K562 (cell line): ENCODE measurements around the gene MPIG6B. TPM values are rescaled to one million over a fixed set of nuclear protein-coding genes. Genes with fewer than 3 reads are reported as not detected.

Experiments used
- BACH1 ChIP-seq: fragments of 200-800 bp; sonication (Bioruptor generic); IDR thresholded peaks from 2 replicates; pipeline ENCODE4 v1.6.1; 2016; ENCODE audit warnings: missing genetic modification characterization, missing compliant biosample characterization
- CBX1 ChIP-seq: sonication (generic); IDR thresholded peaks from 2 replicates; pipeline ENCODE4 v1.6.1; 2016; ENCODE audit warnings: antibody characterized with exemption, low read depth, mild to moderate bottlenecking
- CEBPB ChIP-seq: fragments of 450-650 bp; IDR thresholded peaks from 2 replicates; pipeline ENCODE4 v1.6.1; 2016; ENCODE audit warnings: missing genetic modification characterization, missing compliant biosample characterization
- EP400 ChIP-seq: fragments of 450-650 bp; IDR thresholded peaks from 2 replicates; pipeline ENCODE4 v1.6.1; 2017; ENCODE audit warnings: antibody characterized with exemption, mild to moderate bottlenecking, moderate library complexity
- FOXA3 ChIP-seq, 2 experiments: fragments of 450-650 bp in 1 of 2; sonication (generic) in 1 of 2; formaldehyde crosslinking; IDR thresholded peaks in 1 of 2; conservative IDR thresholded peaks in 1 of 2; 2 replicates each; pipeline versions ENCODE4 v1.4.0 to v1.8.0; 2020 to 2022; ENCODE audit warnings: mild to moderate bottlenecking in 2 of 2, missing genetic modification reagents in 1 of 2
- GABPA ChIP-seq: fragments of 200-800 bp; sonication (Bioruptor generic); conservative IDR thresholded peaks from 2 replicates; pipeline ENCODE4 v1.6.1; 2016; ENCODE audit warnings: low read depth, missing genetic modification characterization, missing compliant biosample characterization
- HLTF ChIP-seq: fragments of 450-650 bp; IDR thresholded peaks from 2 replicates; pipeline ENCODE4 v1.6.1; 2016
- IFI16 ChIP-seq: fragments of 250-450 bp; sonication (Bioruptor Pico); IDR thresholded peaks from 2 replicates; pipeline ENCODE4 v2.1.2; 2022; ENCODE audit warnings: mild to moderate bottlenecking, inconsistent platforms
- MAFF ChIP-seq: IDR thresholded peaks from 2 replicates; pipeline ENCODE4 v1.6.1; 2012; ENCODE audit warnings: low read length, improper control_type of control experiment
- MEIS2 ChIP-seq: fragments of 450-650 bp; IDR thresholded peaks from 2 replicates; pipeline ENCODE4 v1.6.1; 2014; ENCODE audit warnings: mild to moderate bottlenecking; ENCODE audit not compliant: partially characterized antibody
- RHOXF2B ChIP-seq: fragments of 250-450 bp; sonication (Bioruptor Pico); conservative IDR thresholded peaks from 2 replicates; pipeline ENCODE4 v1.5.1; 2021
- SIX5 ChIP-seq, 2 experiments: IDR thresholded peaks; 2 replicates each; pipeline ENCODE4 v1.6.1; 2011; ENCODE audit warnings: low read length in 2 of 2, borderline replicate concordance in 1 of 2, low read depth in 1 of 2, mild to moderate bottlenecking in 1 of 2, moderate library complexity in 1 of 2; ENCODE audit not compliant: insufficient read depth in 1 of 2
- ZBED1 ChIP-seq: IDR thresholded peaks from 2 replicates; pipeline ENCODE4 v1.6.1; 2014
- ZBTB8A ChIP-seq: fragments of 450-650 bp; IDR thresholded peaks from 2 replicates; pipeline ENCODE4 v1.6.1; 2018; ENCODE audit warnings: mild to moderate bottlenecking, moderate library complexity; ENCODE audit not compliant: partially characterized antibody
- ZNF24 ChIP-seq: fragments of 450-650 bp; IDR thresholded peaks from 2 replicates; pipeline ENCODE4 v1.6.1; 2016
- ZNF384 ChIP-seq: IDR thresholded peaks from 2 replicates; pipeline ENCODE4 v1.6.1; 2012; ENCODE audit warnings: low read depth, low read length, improper control_type of control experiment
- ZNF77 ChIP-seq: fragments of 250-450 bp; sonication (Bioruptor Pico); IDR thresholded peaks from 2 replicates; pipeline ENCODE4 v1.5.0; 2020
- polyA plus RNA-seq, 8 experiments: library from polyadenylated mRNA; depleted of rRNA in 4 of 8; stranded (reverse) in 5 of 8; unstranded in 3 of 8; fragments of >200 nt; fragmentation: Nextera tagmentation in 2 of 8; fragmentation: Illumina TruSeq in 1 of 8; extraction: Ambion mirVana in 2 of 8; extraction: Trizol in 1 of 8; gene quantifications; 2 replicates each; pipeline versions ENCODE4 v1.2.1 to v1.2.3, GENCODE V29; 2011 to 2014; ENCODE audit warnings: inconsistent platforms in 1 of 8, missing spikeins in 1 of 8
- total RNA-seq, 7 experiments: library from RNA; depleted of rRNA in 6 of 7; stranded (reverse); fragments of >200 nt in 6 of 7; fragmentation: Illumina TruSeq in 2 of 7; extraction: Trizol in 2 of 7; gene quantifications; 2 replicates each; pipeline versions ENCODE4 v1.2.1 to v1.2.3, GENCODE V29; 2011 to 2021; ENCODE audit warnings: low replicate concordance in 1 of 7
- TF ChIP-seq, protein P1 (sequence below): sonication (generic); formaldehyde crosslinking; IDR thresholded peaks from 2 replicates; pipeline ENCODE4 v1.8.0; 2023; ENCODE audit warnings: missing genetic modification reagents, mild to moderate bottlenecking, borderline replicate concordance
- TF ChIP-seq, protein P2 (sequence below): fragments of 200-800 bp; sonication (Bioruptor generic); IDR thresholded peaks from 2 replicates; pipeline ENCODE4 v1.6.1; 2017; ENCODE audit warnings: missing genetic modification characterization, missing compliant biosample characterization
- TF ChIP-seq, protein P3 (sequence below): fragments of 250-450 bp; sonication (Bioruptor Pico); IDR thresholded peaks from 2 replicates; pipeline ENCODE4 v1.8.0; 2022; ENCODE audit warnings: inconsistent platforms

Gene MPIG6B
- total and polyA plus RNA-seq, 9 of the 15 experiments (the other 6 are each of a cell fraction or from before 2014, with no cell fraction given): 0.11 to 1.2 (median 0.28) TPM; not detected in 1

DNA sequence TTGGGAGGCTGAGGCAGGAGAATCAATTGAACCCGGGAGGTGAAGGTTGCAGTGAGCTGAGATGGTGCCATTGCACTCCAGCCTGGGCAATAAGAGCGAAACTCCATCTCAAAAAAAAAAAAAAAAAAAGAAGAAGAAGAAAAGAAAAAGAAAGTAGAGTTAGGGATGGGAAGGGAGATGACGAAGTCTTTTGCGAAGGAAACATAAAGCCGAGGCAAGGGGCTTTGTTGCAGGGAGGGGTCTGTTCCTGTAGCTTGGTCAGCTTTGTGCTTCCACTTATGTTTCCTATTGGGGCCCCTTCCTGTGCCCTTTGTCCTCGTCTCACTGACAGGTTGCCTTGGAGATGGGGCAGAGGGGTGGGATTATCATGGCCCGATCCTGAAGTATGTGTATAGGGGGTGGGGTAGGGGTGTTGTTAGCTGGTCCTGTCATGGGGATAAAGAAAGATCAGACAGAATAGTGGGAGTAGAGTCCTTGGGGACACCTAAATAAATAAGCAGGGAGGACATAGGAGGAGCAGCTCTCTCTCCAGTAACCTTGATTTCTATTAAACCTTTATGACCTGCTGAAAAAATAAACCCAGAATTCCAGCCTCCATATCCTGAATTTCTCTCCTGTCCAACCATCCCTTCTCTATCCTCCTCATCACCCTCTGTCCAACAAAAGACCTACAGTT lies 14.3 kb downstream of the MPIG6B start (continued):
- TF ChIP-seq, protein P1, sequence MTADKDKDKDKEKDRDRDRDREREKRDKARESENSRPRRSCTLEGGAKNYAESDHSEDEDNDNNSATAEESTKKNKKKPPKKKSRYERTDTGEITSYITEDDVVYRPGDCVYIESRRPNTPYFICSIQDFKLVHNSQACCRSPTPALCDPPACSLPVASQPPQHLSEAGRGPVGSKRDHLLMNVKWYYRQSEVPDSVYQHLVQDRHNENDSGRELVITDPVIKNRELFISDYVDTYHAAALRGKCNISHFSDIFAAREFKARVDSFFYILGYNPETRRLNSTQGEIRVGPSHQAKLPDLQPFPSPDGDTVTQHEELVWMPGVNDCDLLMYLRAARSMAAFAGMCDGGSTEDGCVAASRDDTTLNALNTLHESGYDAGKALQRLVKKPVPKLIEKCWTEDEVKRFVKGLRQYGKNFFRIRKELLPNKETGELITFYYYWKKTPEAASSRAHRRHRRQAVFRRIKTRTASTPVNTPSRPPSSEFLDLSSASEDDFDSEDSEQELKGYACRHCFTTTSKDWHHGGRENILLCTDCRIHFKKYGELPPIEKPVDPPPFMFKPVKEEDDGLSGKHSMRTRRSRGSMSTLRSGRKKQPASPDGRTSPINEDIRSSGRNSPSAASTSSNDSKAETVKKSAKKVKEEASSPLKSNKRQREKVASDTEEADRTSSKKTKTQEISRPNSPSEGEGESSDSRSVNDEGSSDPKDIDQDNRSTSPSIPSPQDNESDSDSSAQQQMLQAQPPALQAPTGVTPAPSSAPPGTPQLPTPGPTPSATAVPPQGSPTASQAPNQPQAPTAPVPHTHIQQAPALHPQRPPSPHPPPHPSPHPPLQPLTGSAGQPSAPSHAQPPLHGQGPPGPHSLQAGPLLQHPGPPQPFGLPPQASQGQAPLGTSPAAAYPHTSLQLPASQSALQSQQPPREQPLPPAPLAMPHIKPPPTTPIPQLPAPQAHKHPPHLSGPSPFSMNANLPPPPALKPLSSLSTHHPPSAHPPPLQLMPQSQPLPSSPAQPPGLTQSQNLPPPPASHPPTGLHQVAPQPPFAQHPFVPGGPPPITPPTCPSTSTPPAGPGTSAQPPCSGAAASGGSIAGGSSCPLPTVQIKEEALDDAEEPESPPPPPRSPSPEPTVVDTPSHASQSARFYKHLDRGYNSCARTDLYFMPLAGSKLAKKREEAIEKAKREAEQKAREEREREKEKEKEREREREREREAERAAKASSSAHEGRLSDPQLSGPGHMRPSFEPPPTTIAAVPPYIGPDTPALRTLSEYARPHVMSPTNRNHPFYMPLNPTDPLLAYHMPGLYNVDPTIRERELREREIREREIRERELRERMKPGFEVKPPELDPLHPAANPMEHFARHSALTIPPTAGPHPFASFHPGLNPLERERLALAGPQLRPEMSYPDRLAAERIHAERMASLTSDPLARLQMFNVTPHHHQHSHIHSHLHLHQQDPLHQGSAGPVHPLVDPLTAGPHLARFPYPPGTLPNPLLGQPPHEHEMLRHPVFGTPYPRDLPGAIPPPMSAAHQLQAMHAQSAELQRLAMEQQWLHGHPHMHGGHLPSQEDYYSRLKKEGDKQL (CRISPR knock-in tag): no peak
- no peak; the same call in 1 of the 2 replicates for TF ChIP-seq ZNF384
- TF ChIP-seq, protein P2, sequence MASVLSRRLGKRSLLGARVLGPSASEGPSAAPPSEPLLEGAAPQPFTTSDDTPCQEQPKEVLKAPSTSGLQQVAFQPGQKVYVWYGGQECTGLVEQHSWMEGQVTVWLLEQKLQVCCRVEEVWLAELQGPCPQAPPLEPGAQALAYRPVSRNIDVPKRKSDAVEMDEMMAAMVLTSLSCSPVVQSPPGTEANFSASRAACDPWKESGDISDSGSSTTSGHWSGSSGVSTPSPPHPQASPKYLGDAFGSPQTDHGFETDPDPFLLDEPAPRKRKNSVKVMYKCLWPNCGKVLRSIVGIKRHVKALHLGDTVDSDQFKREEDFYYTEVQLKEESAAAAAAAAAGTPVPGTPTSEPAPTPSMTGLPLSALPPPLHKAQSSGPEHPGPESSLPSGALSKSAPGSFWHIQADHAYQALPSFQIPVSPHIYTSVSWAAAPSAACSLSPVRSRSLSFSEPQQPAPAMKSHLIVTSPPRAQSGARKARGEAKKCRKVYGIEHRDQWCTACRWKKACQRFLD (CRISPR knock-in tag): no peak
- TF ChIP-seq MEIS2: no peak
- TF ChIP-seq HLTF: peak; percentile 85; the same call in 1 of the 2 replicates
- TF ChIP-seq BACH1 (tag): no peak
- no peak for TF ChIP-seq ZNF77 (CRISPR knock-in tag)
- no peak for TF ChIP-seq ZBTB8A
- TF ChIP-seq MAFF: no peak
- TF ChIP-seq IFI16: no peak
- TF ChIP-seq EP400: no peak
- no peak for TF ChIP-seq CBX1
- no peak for TF ChIP-seq ZBED1
- TF ChIP-seq, protein P3, sequence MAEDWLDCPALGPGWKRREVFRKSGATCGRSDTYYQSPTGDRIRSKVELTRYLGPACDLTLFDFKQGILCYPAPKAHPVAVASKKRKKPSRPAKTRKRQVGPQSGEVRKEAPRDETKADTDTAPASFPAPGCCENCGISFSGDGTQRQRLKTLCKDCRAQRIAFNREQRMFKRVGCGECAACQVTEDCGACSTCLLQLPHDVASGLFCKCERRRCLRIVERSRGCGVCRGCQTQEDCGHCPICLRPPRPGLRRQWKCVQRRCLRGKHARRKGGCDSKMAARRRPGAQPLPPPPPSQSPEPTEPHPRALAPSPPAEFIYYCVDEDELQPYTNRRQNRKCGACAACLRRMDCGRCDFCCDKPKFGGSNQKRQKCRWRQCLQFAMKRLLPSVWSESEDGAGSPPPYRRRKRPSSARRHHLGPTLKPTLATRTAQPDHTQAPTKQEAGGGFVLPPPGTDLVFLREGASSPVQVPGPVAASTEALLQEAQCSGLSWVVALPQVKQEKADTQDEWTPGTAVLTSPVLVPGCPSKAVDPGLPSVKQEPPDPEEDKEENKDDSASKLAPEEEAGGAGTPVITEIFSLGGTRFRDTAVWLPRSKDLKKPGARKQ: no peak
- no peak for TF ChIP-seq ZNF24
- TF ChIP-seq RHOXF2B: no peak
- TF ChIP-seq CEBPB (tag): no peak
- TF ChIP-seq FOXA3 (CRISPR knock-in tag; conservative IDR thresholded peaks at IDR 0.05 in 1 of 2, IDR thresholded peaks at IDR 0.05 in 1 of 2): peak in 1 of 2 experiments; percentile 65; a peak in 2 of 4 replicates
- no peak for TF ChIP-seq SIX5 (IDR thresholded peaks at IDR 0.05; ENCODE audit: borderline replicate concordance in 1 of 2, insufficient read depth in 1 of 2, low read depth in 1 of 2, low read length in 2 of 2)
- no peak for TF ChIP-seq GABPA (tag)
